Neural cell (in vitro differentiated cells): ENCODE results near the gene MED12. TPM values are rescaled to one million over a fixed set of nuclear protein-coding genes. Genes with fewer than 3 reads are reported as not detected.

ENCODE experiments used
- H2AFZ ChIP-seq: fragments of 200-600, 300-800 bp; sonication (generic), shearing (Covaris generic); 2 replicates; pipeline ENCODE4 v1.6.0; 2014; ENCODE audit warnings: low read depth, mild to moderate bottlenecking, antibody characterized with exemption, low read length, moderate library complexity
- H3F3A ChIP-seq: fragments of 200-600 bp; shearing (Covaris generic); 2 replicates; pipeline ENCODE4 v1.6.1; 2016; ENCODE audit warnings: mild to moderate bottlenecking, moderate library complexity, mixed read lengths, antibody characterized with exemption, low read length; ENCODE audit not compliant: insufficient read depth, poor library complexity, severe bottlenecking
- H3K27ac ChIP-seq: fragments of 200-600, 300-800 bp; sonication (generic), shearing (Covaris generic); 2 replicates; pipeline ENCODE4 v1.5.1; 2014; ENCODE audit warnings: mild to moderate bottlenecking, low read length, moderate library complexity
- H3K27me3 ChIP-seq: fragments of 300-800, 200-600 bp; sonication (generic), shearing (Covaris generic); 2 replicates; pipeline ENCODE4 v1.6.0; 2014; ENCODE audit warnings: mild to moderate bottlenecking, low read depth, low read length, moderate library complexity; ENCODE audit not compliant: insufficient read depth
- H3K36me3 ChIP-seq: fragments of 300-800, 200-600 bp; sonication (generic), shearing (Covaris generic); 2 replicates; pipeline ENCODE4 v1.5.1; 2014; ENCODE audit warnings: mild to moderate bottlenecking, antibody characterized with exemption, low read length, moderate library complexity; ENCODE audit not compliant: insufficient read depth
- H3K4me2 ChIP-seq: fragments of 300-800, 200-600 bp; sonication (generic), shearing (Covaris generic); 2 replicates; pipeline ENCODE4 v1.6.0; 2014; ENCODE audit warnings: mild to moderate bottlenecking, low read length
- H3K4me3 ChIP-seq: fragments of 300-800, 200-600 bp; sonication (generic), shearing (Covaris generic); 2 replicates; pipeline ENCODE4 v1.5.1; 2014; ENCODE audit warnings: mild to moderate bottlenecking, low read length, moderate library complexity
- H3K79me2 ChIP-seq: fragments of 200-600 bp; shearing (Covaris generic); replicated peaks from 2 replicates; pipeline ENCODE4 v1.6.0; 2014; ENCODE audit warnings: mild to moderate bottlenecking, low read length, moderate library complexity; ENCODE audit not compliant: insufficient read depth
- H3K9ac ChIP-seq: fragments of 300-800, 200-600 bp; sonication (generic), shearing (Covaris generic); 2 replicates; pipeline ENCODE4 v1.6.1; 2016; ENCODE audit warnings: mild to moderate bottlenecking, low read length, mixed read lengths
- H3K9me2 ChIP-seq: fragments of 200-600 bp; shearing (Covaris generic); 2 replicates; pipeline ENCODE4 v1.6.1; 2016; ENCODE audit warnings: mild to moderate bottlenecking, low read length, mixed read lengths; ENCODE audit not compliant: insufficient read depth
- H3K9me3 ChIP-seq: fragments of 200-600, 300-800 bp; sonication (generic), shearing (Covaris generic); 2 replicates; pipeline ENCODE4 v1.6.1; 2016; ENCODE audit warnings: mild to moderate bottlenecking, mixed run types, low read length, moderate library complexity, mixed read lengths
- H4K20me1 ChIP-seq: fragments of 200-600 bp; shearing (Covaris generic); 2 replicates; pipeline ENCODE4 v1.6.1; 2016; ENCODE audit warnings: mild to moderate bottlenecking, mixed run types; ENCODE audit not compliant: insufficient read depth
- EP300 ChIP-seq: fragments of 450-650 bp; conservative IDR thresholded peaks from 2 replicates; pipeline ENCODE4 v1.6.1; 2014; ENCODE audit warnings: antibody characterized with exemption, mild to moderate bottlenecking, moderate library complexity; ENCODE audit not compliant: poor library complexity, severe bottlenecking
- EZH2 ChIP-seq: fragments of 200-600, 300-800 bp; shearing (Covaris generic), sonication (generic); IDR thresholded peaks from 2 replicates; pipeline ENCODE4 v1.6.1; 2014; ENCODE audit warnings: antibody characterized with exemption, low read length, borderline replicate concordance, mild to moderate bottlenecking; ENCODE audit not compliant: insufficient read depth, poor library complexity, severe bottlenecking
- MXI1 ChIP-seq: fragments of 450-650 bp; conservative IDR thresholded peaks from 2 replicates; pipeline ENCODE4 v1.6.1; 2014; ENCODE audit warnings: antibody characterized with exemption, mild to moderate bottlenecking; ENCODE audit not compliant: poor library complexity, severe bottlenecking
- POLR2AphosphoS5 ChIP-seq: IDR thresholded peaks from 2 replicates; pipeline ENCODE4 v1.6.1; 2012
- RAD21 ChIP-seq: fragments of 450-650 bp; conservative IDR thresholded peaks from 2 replicates; pipeline ENCODE4 v1.6.1; 2014; ENCODE audit warnings: antibody characterized with exemption, mild to moderate bottlenecking, moderate library complexity
- SMC3 ChIP-seq: fragments of 450-650 bp; conservative IDR thresholded peaks from 2 replicates; pipeline ENCODE4 v1.6.1; 2014; ENCODE audit warnings: antibody characterized with exemption, mild to moderate bottlenecking, moderate library complexity; ENCODE audit not compliant: poor library complexity
- TAF1 ChIP-seq: IDR thresholded peaks from 2 replicates; pipeline ENCODE4 v1.6.1; 2012; ENCODE audit warnings: low read depth
- polyA plus RNA-seq: library from polyadenylated mRNA; depleted of rRNA; stranded (reverse); fragments of >200 nt; gene quantifications from 2 replicates; pipeline ENCODE4 v1.2.3, GENCODE V29; 2014
- TF ChIP-seq, protein P1 (sequence below): fragments of 450-650 bp; IDR thresholded peaks from 2 replicates; pipeline ENCODE4 v1.5.1; 2014; ENCODE audit warnings: antibody characterized with exemption, mild to moderate bottlenecking, moderate library complexity; ENCODE audit not compliant: poor library complexity, severe bottlenecking
- TF ChIP-seq, protein P2 (sequence below): IDR thresholded peaks from 2 replicates; pipeline ENCODE4 v1.6.1; 2012; ENCODE audit warnings: borderline replicate concordance

MED12 gene
- polyA plus RNA-seq, 1 donor from 2014 or later = 5.6 TPM

DNA sequence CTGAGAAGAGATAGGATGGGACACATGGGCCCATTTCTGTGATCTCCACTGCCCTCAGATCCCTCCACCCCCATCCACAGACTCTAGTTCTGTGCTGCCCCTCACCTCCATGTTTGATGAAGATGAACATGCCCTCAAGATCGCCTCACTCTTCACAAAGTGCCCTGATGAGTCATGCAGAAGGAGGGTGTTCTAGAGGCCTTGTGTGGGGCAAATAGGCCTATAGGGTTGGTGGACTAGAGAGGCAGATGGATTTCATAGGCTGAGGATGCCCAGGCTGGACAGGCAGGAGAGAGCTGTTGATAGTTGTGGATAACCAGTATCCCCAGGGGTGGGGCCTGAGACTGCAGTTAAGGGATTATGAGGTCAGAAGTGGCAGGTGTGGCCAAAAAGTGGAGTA is 12.0 kb upstream of the MED12 start, which contains the start of gene CXorf65:
Gene CXorf65, minus strand, starts transcription at position 314 of the 400 bp plus-strand sequence. Its CDS starts 184 bp downstream, at position 130.
- no peaks in the 10 kb centered on the region for H3K27me3 ChIP-seq
- TF ChIP-seq TAF1 (no peak), RAD21 (no peak), MXI1 (no peak), POLR2AphosphoS5 (no peak), EZH2 (no peak), EP300 (no peak)

DNA sequence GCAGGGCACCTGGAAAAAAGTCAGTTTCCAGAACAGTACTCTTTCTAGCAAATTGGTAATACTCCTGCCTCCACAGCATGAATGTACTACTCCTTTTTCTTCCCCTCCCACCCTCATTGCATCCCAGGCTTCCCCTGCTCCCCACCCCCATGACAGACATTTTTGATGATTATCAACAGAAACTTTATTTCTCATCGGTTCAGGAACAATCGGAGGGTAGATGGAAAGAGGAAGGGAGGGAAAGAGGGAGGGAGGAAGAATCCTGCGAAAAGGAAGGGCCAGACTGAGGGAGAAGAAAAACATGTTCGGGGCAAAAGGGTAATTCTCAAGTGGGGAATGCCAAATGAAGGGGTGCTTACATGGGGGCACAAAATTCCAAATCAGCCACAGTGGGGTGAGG is 11.2 kb upstream of the MED12 start:
- TF ChIP-seq EZH2 (no peak), TAF1 (no peak), SMC3 (no peak), EP300 (no peak), RAD21 (no peak), MXI1 (no peak), POLR2AphosphoS5 (no peak)
- TF ChIP-seq, protein P1, sequence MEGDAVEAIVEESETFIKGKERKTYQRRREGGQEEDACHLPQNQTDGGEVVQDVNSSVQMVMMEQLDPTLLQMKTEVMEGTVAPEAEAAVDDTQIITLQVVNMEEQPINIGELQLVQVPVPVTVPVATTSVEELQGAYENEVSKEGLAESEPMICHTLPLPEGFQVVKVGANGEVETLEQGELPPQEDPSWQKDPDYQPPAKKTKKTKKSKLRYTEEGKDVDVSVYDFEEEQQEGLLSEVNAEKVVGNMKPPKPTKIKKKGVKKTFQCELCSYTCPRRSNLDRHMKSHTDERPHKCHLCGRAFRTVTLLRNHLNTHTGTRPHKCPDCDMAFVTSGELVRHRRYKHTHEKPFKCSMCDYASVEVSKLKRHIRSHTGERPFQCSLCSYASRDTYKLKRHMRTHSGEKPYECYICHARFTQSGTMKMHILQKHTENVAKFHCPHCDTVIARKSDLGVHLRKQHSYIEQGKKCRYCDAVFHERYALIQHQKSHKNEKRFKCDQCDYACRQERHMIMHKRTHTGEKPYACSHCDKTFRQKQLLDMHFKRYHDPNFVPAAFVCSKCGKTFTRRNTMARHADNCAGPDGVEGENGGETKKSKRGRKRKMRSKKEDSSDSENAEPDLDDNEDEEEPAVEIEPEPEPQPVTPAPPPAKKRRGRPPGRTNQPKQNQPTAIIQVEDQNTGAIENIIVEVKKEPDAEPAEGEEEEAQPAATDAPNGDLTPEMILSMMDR = no peak
- TF ChIP-seq, protein P2, sequence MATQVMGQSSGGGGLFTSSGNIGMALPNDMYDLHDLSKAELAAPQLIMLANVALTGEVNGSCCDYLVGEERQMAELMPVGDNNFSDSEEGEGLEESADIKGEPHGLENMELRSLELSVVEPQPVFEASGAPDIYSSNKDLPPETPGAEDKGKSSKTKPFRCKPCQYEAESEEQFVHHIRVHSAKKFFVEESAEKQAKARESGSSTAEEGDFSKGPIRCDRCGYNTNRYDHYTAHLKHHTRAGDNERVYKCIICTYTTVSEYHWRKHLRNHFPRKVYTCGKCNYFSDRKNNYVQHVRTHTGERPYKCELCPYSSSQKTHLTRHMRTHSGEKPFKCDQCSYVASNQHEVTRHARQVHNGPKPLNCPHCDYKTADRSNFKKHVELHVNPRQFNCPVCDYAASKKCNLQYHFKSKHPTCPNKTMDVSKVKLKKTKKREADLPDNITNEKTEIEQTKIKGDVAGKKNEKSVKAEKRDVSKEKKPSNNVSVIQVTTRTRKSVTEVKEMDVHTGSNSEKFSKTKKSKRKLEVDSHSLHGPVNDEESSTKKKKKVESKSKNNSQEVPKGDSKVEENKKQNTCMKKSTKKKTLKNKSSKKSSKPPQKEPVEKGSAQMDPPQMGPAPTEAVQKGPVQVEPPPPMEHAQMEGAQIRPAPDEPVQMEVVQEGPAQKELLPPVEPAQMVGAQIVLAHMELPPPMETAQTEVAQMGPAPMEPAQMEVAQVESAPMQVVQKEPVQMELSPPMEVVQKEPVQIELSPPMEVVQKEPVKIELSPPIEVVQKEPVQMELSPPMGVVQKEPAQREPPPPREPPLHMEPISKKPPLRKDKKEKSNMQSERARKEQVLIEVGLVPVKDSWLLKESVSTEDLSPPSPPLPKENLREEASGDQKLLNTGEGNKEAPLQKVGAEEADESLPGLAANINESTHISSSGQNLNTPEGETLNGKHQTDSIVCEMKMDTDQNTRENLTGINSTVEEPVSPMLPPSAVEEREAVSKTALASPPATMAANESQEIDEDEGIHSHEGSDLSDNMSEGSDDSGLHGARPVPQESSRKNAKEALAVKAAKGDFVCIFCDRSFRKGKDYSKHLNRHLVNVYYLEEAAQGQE = no peak
- Histone ChIP-seq H3F3A (no peaks in the 10 kb centered on the region), H3K27me3 (no peaks in the 10 kb centered on the region)

More for the DNA sequence above, 12.0 kb upstream of the MED12 start, which contains the start of gene CXorf65:
- no peak within 1 kb of the TSS for H3K9ac ChIP-seq
- H2AFZ ChIP-seq = no peak within 1 kb of the TSS
- H3K27ac ChIP-seq = no peak within 1 kb of the TSS
- H3K9me2 ChIP-seq = no peaks in the 10 kb centered on the region
- no peaks in the 10 kb centered on the region for H3K79me2 ChIP-seq
- no peaks in the 10 kb centered on the region for H3F3A ChIP-seq
- no peak within 1 kb of the TSS for H3K4me3 ChIP-seq
- no peaks in the 10 kb centered on the region for H3K9me3 ChIP-seq
- no peaks in the 10 kb centered on the region for H4K20me1 ChIP-seq
- no peak within 1 kb of the TSS for H3K4me2 ChIP-seq
- no peaks in the 10 kb centered on the region for H3K36me3 ChIP-seq

More for the DNA sequence above, 11.2 kb upstream of the MED12 start:
- H3K4me3 ChIP-seq = no peak overlapping the region
- no peak overlapping the region for H3K9ac ChIP-seq
- H3K36me3 ChIP-seq = no peaks in the 10 kb centered on the region
- no peaks in the 10 kb centered on the region for H3K9me2 ChIP-seq
- H3K4me2 ChIP-seq = no peak overlapping the region
- H3K9me3 ChIP-seq = no peaks in the 10 kb centered on the region
- H3K79me2 ChIP-seq = no peaks in the 10 kb centered on the region
- H4K20me1 ChIP-seq = no peaks in the 10 kb centered on the region
- H3K27ac ChIP-seq = no peak overlapping the region
- no peak overlapping the region for H2AFZ ChIP-seq
